HEK293T (cell line): ENCODE results near the gene SNX9.

Experiments
- CTCF ChIA-PET: fragments of 350-600 bp; formaldehyde crosslinking; extraction: SDS; loops from one replicate; lab custom pipeline; 2021; ENCODE audit warnings: antibody characterized with exemption, inconsistent platforms; lab: Yijun Ruan, JAX
- POLR2A ChIA-PET: fragments of 350-600 bp; formaldehyde crosslinking; extraction: SDS; loops from one replicate; lab custom pipeline; 2020; ENCODE audit warnings: antibody characterized with exemption, inconsistent platforms; lab: Yijun Ruan, JAX
- DNase-seq: peaks from one replicate; pipeline ENCODE4 v3.0.0; 2012; ENCODE audit warnings: mixed read lengths; ENCODE audit errors: extremely low spot score
- ARNT ChIP-seq: fragments of 450-650 bp; IDR thresholded peaks from 2 replicates; pipeline ENCODE4 v1.6.1; 2017; ENCODE audit warnings: mild to moderate bottlenecking
- BHLHE40 ChIP-seq: fragments of 450-650 bp; IDR thresholded peaks from 2 replicates; pipeline ENCODE4 v1.6.1; 2016; ENCODE audit warnings: mild to moderate bottlenecking, moderate library complexity, borderline replicate concordance
- CTBP1 ChIP-seq: fragments of 450-650 bp; IDR thresholded peaks from 2 replicates; pipeline ENCODE4 v1.6.1; 2016; ENCODE audit warnings: borderline replicate concordance
- ELF4 ChIP-seq: fragments of 450-650 bp; IDR thresholded peaks from 2 replicates; pipeline ENCODE4 v1.6.1; 2017; ENCODE audit warnings: antibody characterized with exemption
- FOXA1 ChIP-seq: fragments of 450-650 bp; IDR thresholded peaks from 2 replicates; pipeline ENCODE4 v1.6.1; 2016; ENCODE audit warnings: mild to moderate bottlenecking
- FOXK2 ChIP-seq: fragments of 450-650 bp; IDR thresholded peaks from 2 replicates; pipeline ENCODE4 v1.6.1; 2016; ENCODE audit warnings: mild to moderate bottlenecking
- FOXM1 ChIP-seq: fragments of 450-650 bp; IDR thresholded peaks from 2 replicates; pipeline ENCODE4 v1.6.1; 2017; ENCODE audit warnings: mild to moderate bottlenecking, borderline replicate concordance
- HDGF ChIP-seq: fragments of 450-650 bp; IDR thresholded peaks from 2 replicates; pipeline ENCODE4 v1.6.1; 2017; ENCODE audit warnings: antibody characterized with exemption, borderline replicate concordance
- L3MBTL2 ChIP-seq: fragments of 450-650 bp; conservative IDR thresholded peaks from 2 replicates; pipeline ENCODE4 v1.6.1; 2016; ENCODE audit warnings: mild to moderate bottlenecking
- LEF1 ChIP-seq: fragments of 450-650 bp; IDR thresholded peaks from 2 replicates; pipeline ENCODE4 v1.6.1; 2017; ENCODE audit warnings: mild to moderate bottlenecking, borderline replicate concordance
- NFRKB ChIP-seq: fragments of 450-650 bp; IDR thresholded peaks from 2 replicates; pipeline ENCODE4 v1.6.1; 2016; ENCODE audit warnings: mild to moderate bottlenecking, moderate library complexity
- SP1 ChIP-seq: fragments of 450-650 bp; IDR thresholded peaks from 2 replicates; pipeline ENCODE4 v1.6.1; 2017
- SUZ12 ChIP-seq: fragments of 450-650 bp; IDR thresholded peaks from 2 replicates; pipeline ENCODE4 v1.6.1; 2016; ENCODE audit warnings: mild to moderate bottlenecking
- TARDBP ChIP-seq: fragments of 450-650 bp; IDR thresholded peaks from 2 replicates; pipeline ENCODE4 v1.6.1; 2016
- ZNF384 ChIP-seq: fragments of 450-650 bp; IDR thresholded peaks from 2 replicates; pipeline ENCODE4 v1.6.1; 2016
- TF ChIP-seq, protein P1 (sequence below): fragments of 450-650 bp; IDR thresholded peaks from 2 replicates; pipeline ENCODE4 v1.6.1; 2016

The SNX9 gene

DNA sequence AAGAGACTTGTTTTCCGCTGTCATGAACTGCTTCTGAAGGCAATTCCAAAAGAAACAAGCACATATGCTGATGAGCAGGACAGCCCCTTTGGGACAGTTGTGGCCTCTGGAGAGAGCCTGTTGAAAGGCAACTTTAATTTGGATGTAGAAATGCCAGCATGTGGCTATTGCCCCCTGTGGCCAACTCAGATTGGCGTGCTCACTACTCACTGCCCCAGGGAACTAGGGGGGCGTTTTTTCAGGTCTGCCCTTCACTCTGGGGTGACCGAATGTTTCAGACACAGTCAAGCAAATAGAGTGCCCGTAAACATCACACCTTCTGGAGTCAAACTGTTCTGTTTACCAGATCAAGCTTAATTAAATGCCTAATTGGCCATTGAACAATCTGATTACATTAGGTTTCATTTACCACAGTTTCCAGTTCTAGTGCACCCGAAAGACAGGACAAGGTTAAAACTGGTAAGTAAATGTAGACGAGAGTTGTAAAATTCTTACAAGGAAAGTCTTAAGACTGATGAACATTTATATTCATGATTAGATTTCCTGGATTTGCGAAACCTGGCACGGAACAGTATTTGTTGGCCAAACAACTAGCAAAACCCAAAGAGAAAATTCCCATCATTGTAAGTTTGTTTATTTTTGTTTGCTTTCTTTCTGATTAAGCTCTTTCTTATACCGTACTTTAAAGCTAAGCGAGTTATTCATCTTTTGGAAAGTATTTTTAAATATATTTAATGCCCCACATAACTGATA lies 82.7 kb downstream of the SNX9 start:
- ChIA-PET CTCF (no interaction called here), POLR2A (no interaction called here)
- TF ChIP-seq, protein P1, sequence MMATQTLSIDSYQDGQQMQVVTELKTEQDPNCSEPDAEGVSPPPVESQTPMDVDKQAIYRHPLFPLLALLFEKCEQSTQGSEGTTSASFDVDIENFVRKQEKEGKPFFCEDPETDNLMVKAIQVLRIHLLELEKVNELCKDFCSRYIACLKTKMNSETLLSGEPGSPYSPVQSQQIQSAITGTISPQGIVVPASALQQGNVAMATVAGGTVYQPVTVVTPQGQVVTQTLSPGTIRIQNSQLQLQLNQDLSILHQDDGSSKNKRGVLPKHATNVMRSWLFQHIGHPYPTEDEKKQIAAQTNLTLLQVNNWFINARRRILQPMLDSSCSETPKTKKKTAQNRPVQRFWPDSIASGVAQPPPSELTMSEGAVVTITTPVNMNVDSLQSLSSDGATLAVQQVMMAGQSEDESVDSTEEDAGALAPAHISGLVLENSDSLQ: no peak
- TF ChIP-seq FOXA1 (no peak), CTBP1 (no peak), FOXM1 (no peak)
- DNase-seq: peak; percentile 28

GRCh38 chr6:157906537-157907061 lies 83.6 kb downstream of the SNX9 start:
- POLR2A ChIA-PET: no interaction called here
- CTCF ChIA-PET: interaction anchor here (0.7 kb wide), 1 partner anchor 271 kb away, joined by 3 read pairs; no protein-coding TSS in a partner anchor
- TF ChIP-seq FOXM1 (no peak), L3MBTL2 (no peak), BHLHE40 (no peak), ARNT (no peak), TARDBP (no peak), FOXA1 (no peak), NFRKB (no peak), ZNF384 (no peak), SP1 (no peak), SUZ12 (no peak), LEF1 (no peak), FOXK2 (no peak), HDGF (no peak), ELF4 (no peak), CTBP1 (no peak)
- TF ChIP-seq, protein P1: no peak
- DNase-seq: no peak

DNA sequence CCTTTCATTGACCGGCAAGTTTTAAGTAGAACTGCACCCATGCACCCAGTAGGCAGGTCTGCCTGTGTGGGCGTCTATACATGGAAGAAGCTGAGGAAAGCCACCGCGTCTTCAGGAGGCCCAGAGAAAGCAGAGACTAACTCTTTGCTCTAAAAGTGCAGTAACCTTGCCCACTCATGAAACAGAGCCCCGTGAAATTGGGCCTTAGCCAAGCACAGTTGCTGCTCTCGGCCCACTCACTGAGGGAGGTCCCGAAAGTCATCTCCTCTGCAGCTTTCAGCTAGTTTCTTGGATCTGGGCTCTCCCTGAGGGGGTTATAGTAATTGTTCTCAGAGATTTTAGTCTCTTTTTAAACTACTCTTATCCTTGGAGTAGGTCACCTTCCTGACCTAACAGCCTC lies 84.6 kb downstream of the SNX9 start:
- ChIA-PET POLR2A (no interaction called here), CTCF (no interaction called here)
- no peak for DNase-seq
- TF ChIP-seq ZNF384: no peak
- no peak for TF ChIP-seq FOXM1

- ChIA-PET POLR2A (no interaction called here), CTCF (no interaction called here)
- TF ChIP-seq FOXK2 (no peak), L3MBTL2 (no peak)
- no peak for DNase-seq
Measured at GRCh38 chr6:157908369-157909281, 85.6 kb downstream of the SNX9 start.

DNA sequence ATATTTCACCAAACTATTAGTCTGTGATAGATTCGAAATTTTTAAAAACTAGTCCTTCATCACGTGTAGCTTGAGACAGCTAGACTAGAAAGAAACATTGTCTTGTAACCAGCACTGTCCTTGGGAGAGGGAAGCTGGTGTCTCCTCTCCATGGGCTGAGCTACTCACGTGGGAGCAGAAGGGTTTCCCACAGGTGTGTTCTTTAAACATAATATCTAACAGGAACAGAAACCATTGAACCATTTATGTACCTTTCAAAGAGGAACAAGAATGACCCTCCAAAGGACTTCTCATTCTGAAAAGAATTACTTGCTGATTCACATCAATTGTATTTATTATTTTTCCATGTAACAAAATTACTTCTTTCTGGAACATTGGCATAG lies 86.2 kb downstream of the SNX9 start:
- POLR2A ChIA-PET: no interaction called here
- CTCF ChIA-PET: no interaction called here

DNA sequence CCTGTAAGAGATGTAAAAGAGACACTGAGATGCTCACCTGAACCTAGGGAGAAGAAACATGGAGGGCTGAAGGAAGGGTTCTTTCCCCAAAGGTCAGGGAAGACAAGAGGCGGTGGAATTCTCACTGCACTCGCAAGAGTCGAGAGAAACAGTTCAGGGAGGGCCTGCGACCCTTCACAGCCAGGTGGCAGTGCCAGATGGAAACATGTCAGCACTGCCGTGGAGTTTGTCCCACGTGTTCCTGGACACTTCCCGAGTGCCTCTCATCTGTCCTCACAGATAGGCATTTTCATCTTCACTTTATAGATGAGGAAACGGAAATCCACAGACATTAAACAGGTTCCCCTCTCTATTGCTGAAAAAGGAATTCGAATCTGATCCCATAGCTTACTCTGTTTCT lies 88.2 kb downstream of the SNX9 start:
- TF ChIP-seq FOXA1 (no peak), ZNF384 (no peak), SP1 (no peak), NFRKB (no peak), CTBP1 (no peak), HDGF (no peak), SUZ12 (no peak), TARDBP (no peak), FOXM1 (no peak), FOXK2 (no peak), ARNT (no peak)
- ChIA-PET CTCF (interaction anchor here (1.0 kb wide), 1 partner anchor 115 kb away, joined by 3 read pairs; no protein-coding TSS in a partner anchor), POLR2A (no interaction called here)
- no peak for DNase-seq

More for the DNA sequence above, 86.2 kb downstream of the SNX9 start:
- TF ChIP-seq L3MBTL2: no peak
- no peak for TF ChIP-seq FOXK2
- TF ChIP-seq TARDBP: no peak
- no peak for TF ChIP-seq HDGF
- DNase-seq: no peak

GRCh38 chr6:157911786-157912185 lies 88.7 kb downstream of the SNX9 start:
- POLR2A ChIA-PET: no interaction called here
- no peak for DNase-seq
- CTCF ChIA-PET: interaction anchor here (1.0 kb wide), 1 partner anchor 114 kb away, joined by 3 read pairs; no protein-coding TSS in a partner anchor
- no peak for TF ChIP-seq FOXK2
- TF ChIP-seq FOXM1: no peak
- TF ChIP-seq CTBP1: no peak
- no peak for TF ChIP-seq HDGF
- TF ChIP-seq LEF1: no peak
- TF ChIP-seq ARNT: no peak
- no peak for TF ChIP-seq ELF4
- no peak for TF ChIP-seq ZNF384
- no peak for TF ChIP-seq SP1
- TF ChIP-seq NFRKB: no peak
